A673 (cell line): ENCODE measurements around the gene DVL3.

Experiments used
- CTCF ChIP-seq: fragments of 300-800, 200-600 bp; sonication (generic); conservative IDR thresholded peaks from 2 replicates; pipeline ENCODE4 v1.5.1; 2017; ENCODE audit warnings: low read depth, mild to moderate bottlenecking, antibody characterized with exemption, low read length, moderate library complexity, mixed read lengths
- EZH2 ChIP-seq: fragments of 200-600 bp; sonication (generic); IDR thresholded peaks from 2 replicates; pipeline ENCODE4 v1.6.1; 2017; ENCODE audit warnings: borderline replicate concordance, low read depth, mild to moderate bottlenecking, mixed read lengths, antibody characterized with exemption, low read length; ENCODE audit not compliant: poor library complexity, severe bottlenecking

- TF ChIP-seq CTCF (no peak), EZH2 (no peak)
These were observed 17.6 kb downstream of the DVL3 start for GRCh38 chr3:184172681-184173373.
